ENCODE data around the gene DNAJB1.
"Not testable (repeated sequence)": the region's sequence is repeated elsewhere in the genome, so short reads cannot be mapped to it uniquely, and the experiment has no call there.

The DNAJB1 gene

DNA sequence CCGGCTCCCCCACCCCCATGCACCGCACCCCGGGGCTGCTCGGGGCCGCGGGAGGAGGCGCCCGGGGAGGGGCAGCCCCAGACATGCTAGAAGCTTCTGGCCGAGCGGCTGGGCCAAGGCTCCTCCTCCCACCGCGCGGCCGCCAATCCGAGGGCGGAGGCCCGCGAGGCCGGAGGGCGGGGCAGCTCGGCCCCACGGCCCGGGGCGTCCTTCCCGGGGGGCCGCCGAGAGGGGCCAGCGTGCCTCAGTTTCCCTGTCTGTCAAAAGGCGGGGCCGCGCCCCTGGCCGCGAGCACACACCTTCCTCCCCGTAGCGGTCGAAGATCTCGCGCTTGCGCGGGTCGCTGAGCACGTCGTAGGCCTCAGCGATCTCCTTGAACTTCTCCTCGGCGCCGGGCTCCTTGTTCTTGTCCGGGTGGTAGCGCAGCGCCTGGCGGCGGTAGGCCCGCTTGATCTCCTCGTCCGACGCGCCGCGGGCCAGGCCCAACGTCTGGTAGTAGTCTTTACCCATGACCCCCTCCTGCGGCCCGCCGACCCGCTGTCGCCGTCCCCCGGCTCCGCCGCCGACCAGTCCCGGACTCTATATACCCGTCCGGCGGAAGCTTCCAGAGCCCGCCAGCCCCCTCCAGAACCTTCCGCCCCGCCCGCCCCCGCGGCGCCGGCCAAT lies at the start of gene DNAJB1:
Gene DNAJB1 (minus strand): TSS at position 558 of the 666 bp plus-strand sequence. CDS start 48 bp downstream, at position 510.
- Histone ChIP-seq H3K4me1 (ENCODE audit: control insufficient read depth, insufficient read depth, low read length, unreplicated experiment) (peaks cover 29% of the 10 kb centered on the region), H2AFZ (ENCODE audit: low read length, unreplicated experiment) (peak within 1 kb of the TSS; percentile 68), H3K79me2 (ENCODE audit: control insufficient read depth, insufficient read depth, low read length, unreplicated experiment) (peaks cover 34% of the 10 kb centered on the region), H3K27ac (ENCODE audit: low read depth, low read length) (peak within 1 kb of the TSS; percentile 91), H3K36me3 (ENCODE audit: insufficient read depth, low read length) (peaks cover 21% of the 10 kb centered on the region), H3K4me3 (ENCODE audit: low read depth, low read length) (peak within 1 kb of the TSS; percentile 99), H3K27me3 (ENCODE audit: insufficient read depth, low read length) (no peaks in the 10 kb centered on the region)

DNA sequence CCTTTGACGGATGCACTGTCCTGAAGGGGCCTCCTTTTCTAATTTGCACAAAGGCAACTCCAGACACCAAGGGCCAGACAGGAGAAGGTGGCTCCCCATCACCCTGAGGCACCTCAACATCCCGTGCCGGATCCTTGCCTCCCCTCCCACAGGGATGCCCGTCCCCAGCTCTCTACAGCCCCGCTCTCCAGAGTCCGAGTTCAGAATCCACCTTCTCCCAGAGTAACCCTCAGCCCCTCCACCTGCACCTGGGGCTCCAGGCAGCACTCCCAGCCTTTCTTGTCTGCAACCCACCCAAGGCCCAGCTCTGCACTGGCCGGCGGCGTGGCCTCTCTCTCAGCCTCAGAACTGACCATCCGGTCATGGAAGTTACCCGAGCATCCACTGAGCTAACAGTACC lies 48.9 kb upstream of the DNAJB1 start:
- Histone ChIP-seq H2AFZ (ENCODE audit: low read length, unreplicated experiment) (no peak overlapping the region), H3K36me3 (ENCODE audit: insufficient read depth, low read length) (no peaks in the 10 kb centered on the region), H3K4me1 (ENCODE audit: control insufficient read depth, insufficient read depth, low read length, unreplicated experiment) (no peaks in the 10 kb centered on the region), H3K27ac (ENCODE audit: low read depth, low read length) (no peak overlapping the region), H3K27me3 (ENCODE audit: insufficient read depth, low read length) (no peaks in the 10 kb centered on the region), H3K79me2 (ENCODE audit: control insufficient read depth, insufficient read depth, low read length, unreplicated experiment) (peaks cover 16% of the 10 kb centered on the region), H3K4me3 (ENCODE audit: low read depth, low read length) (no peak overlapping the region)

GRCh38 chr19:14566712-14567077 lies 48.5 kb upstream of the DNAJB1 start:
- H2AFZ ChIP-seq (ENCODE audit: low read length, unreplicated experiment): no peak overlapping the region
- H3K4me1 ChIP-seq (ENCODE audit: control insufficient read depth, insufficient read depth, low read length, unreplicated experiment): no peaks in the 10 kb centered on the region
- no peaks in the 10 kb centered on the region for H3K27me3 ChIP-seq (ENCODE audit: insufficient read depth, low read length)
- H3K4me3 ChIP-seq (ENCODE audit: low read depth, low read length): no peak overlapping the region
- peaks cover 15% of the 10 kb centered on the region for H3K79me2 ChIP-seq (ENCODE audit: control insufficient read depth, insufficient read depth, low read length, unreplicated experiment)
- H3K27ac ChIP-seq (ENCODE audit: low read depth, low read length): no peak overlapping the region
- no peaks in the 10 kb centered on the region for H3K36me3 ChIP-seq (ENCODE audit: insufficient read depth, low read length)

DNA sequence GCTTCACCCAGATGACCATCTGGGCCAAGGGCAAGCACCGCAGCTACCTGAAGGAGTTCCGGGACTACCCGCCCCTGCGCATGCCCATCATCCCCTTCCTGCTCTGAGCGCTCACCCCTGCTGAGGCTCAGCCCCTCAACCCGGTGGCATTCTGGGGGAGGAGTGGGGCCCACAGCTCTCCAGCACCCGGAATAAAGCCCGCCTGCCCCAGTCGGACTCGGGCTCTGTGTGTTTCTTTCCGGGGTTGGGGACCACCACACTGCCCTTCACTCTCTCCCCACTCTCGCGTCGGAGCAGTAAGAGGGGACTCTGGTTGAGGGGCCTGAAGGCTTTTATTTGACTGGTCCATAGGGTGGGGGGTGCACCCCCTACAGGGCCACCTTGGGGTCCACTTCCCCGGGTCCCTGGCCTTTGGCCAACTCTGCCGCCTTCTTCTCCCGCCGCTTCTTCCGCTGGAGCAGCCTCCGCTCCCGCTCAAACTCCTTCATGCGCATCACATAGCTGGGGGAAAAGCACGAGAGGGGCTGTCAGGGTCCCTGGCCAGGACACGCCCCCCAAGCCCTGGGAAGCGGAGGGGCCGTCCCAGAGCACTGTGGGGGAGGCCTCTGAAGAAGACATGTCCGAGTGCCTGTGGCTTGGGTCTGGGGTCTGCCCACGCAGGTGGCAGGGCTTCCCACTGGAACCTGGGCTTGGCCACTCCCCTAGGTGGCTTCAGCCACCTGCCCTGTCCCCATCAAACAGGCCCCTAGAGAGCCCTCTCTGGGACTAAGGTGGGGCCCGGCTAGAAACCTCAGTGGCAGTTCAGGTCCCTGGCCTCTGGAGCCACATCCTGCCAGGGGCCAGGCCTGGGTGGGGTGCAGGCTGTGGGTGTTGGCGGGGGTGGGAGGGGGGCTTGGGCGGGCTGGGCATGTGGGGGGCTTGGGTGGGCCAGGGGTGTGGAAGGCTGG lies 47.8 kb upstream of the DNAJB1 start:
- Histone ChIP-seq H3K27me3 (ENCODE audit: insufficient read depth, low read length) (no peaks in the 10 kb centered on the region), H3K4me1 (ENCODE audit: control insufficient read depth, insufficient read depth, low read length, unreplicated experiment) (no peaks in the 10 kb centered on the region), H3K4me3 (ENCODE audit: low read depth, low read length) (no peak overlapping the region), H3K36me3 (ENCODE audit: insufficient read depth, low read length) (no peaks in the 10 kb centered on the region), H2AFZ (ENCODE audit: low read length, unreplicated experiment) (no peak overlapping the region), H3K79me2 (ENCODE audit: control insufficient read depth, insufficient read depth, low read length, unreplicated experiment) (peaks cover 8% of the 10 kb centered on the region), H3K27ac (ENCODE audit: low read depth, low read length) (no peak overlapping the region)

GRCh38 chr19:14565298-14565679 lies 47.1 kb upstream of the DNAJB1 start:
- H3K36me3 ChIP-seq (ENCODE audit: insufficient read depth, low read length): no peaks in the 10 kb centered on the region
- H2AFZ ChIP-seq (ENCODE audit: low read length, unreplicated experiment): no peak overlapping the region
- no peak overlapping the region for H3K4me3 ChIP-seq (ENCODE audit: low read depth, low read length)
- H3K4me1 ChIP-seq (ENCODE audit: control insufficient read depth, insufficient read depth, low read length, unreplicated experiment): peaks cover 5% of the 10 kb centered on the region
- peaks cover 8% of the 10 kb centered on the region for H3K79me2 ChIP-seq (ENCODE audit: control insufficient read depth, insufficient read depth, low read length, unreplicated experiment)
- no peaks in the 10 kb centered on the region for H3K27me3 ChIP-seq (ENCODE audit: insufficient read depth, low read length)
- H3K27ac ChIP-seq (ENCODE audit: low read depth, low read length): no peak overlapping the region

DNA sequence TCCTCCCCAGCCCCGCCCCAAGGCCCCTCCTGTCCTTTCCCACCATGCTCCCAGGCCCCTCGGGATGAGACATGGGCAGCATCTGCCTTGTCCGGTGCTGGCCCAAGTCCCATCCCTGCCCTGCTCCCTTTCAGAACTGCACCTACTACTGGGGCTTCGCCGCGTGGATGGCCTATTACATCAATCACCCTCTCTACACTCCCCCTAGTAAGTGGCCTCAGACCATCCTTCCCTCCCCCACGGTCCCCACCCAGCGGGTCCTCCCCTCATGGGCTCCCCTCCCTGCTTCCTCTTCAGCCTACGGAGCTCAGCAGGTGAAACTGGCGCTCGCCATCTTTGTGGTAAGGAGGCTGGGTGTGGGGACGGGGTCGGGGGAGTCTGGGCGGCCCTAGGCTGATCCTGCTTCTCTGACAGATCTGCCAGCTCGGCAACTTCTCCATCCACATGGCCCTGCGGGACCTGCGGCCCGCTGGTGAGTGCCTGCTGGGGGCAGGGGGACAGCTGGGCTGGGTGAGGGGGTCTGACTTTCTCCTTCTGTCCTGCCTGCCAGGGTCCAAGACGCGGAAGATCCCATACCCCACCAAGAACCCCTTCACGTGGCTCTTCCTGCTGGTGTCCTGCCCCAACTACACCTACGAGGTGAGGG lies 46.6 kb upstream of the DNAJB1 start:
- not testable (repeated sequence) for H2AFZ ChIP-seq (ENCODE audit: low read length, unreplicated experiment); H3K27ac ChIP-seq (ENCODE audit: low read depth, low read length); H3K36me3 ChIP-seq (ENCODE audit: insufficient read depth, low read length); H3K27me3 ChIP-seq (ENCODE audit: insufficient read depth, low read length); H3K4me1 ChIP-seq (ENCODE audit: control insufficient read depth, insufficient read depth, low read length, unreplicated experiment); H3K79me2 ChIP-seq (ENCODE audit: control insufficient read depth, insufficient read depth, low read length, unreplicated experiment); H3K4me3 ChIP-seq (ENCODE audit: low read depth, low read length)

DNA sequence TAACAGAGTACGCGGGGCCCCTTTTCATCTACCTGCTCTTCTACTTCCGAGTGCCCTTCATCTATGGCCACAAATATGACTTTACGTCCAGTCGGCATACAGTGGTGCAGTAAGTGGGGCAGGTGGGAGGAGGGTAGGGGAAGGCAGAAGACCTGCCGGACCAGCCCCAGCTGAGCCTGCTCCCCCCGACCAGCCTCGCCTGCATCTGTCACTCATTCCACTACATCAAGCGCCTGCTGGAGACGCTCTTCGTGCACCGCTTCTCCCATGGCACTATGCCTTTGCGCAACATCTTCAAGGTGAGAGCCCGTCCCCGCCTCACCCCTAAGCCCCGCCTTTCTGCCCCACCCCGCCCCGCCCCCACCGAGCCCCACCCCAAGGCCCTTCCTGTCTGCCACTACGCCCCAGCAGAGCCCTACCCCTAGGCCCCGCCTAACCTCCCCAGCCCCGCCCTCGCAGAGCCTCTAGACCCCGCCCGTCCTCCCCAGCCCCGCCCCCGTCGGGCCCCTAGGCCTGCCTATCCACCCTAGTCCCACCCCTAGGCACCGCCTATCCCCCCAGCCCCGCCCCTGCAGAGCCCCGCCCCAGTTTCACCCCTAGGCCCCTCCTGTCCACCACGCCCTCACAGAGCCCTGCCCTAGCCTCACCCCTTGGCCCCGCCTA lies 45.9 kb upstream of the DNAJB1 start:
- no peaks in the 10 kb centered on the region for H3K27me3 ChIP-seq (ENCODE audit: insufficient read depth, low read length)
- no peak overlapping the region for H3K4me3 ChIP-seq (ENCODE audit: low read depth, low read length)
- H3K27ac ChIP-seq (ENCODE audit: low read depth, low read length): no peak overlapping the region
- peaks cover 5% of the 10 kb centered on the region for H3K4me1 ChIP-seq (ENCODE audit: control insufficient read depth, insufficient read depth, low read length, unreplicated experiment)
- no peak overlapping the region for H2AFZ ChIP-seq (ENCODE audit: low read length, unreplicated experiment)
- H3K36me3 ChIP-seq (ENCODE audit: insufficient read depth, low read length): no peaks in the 10 kb centered on the region
- peaks cover 7% of the 10 kb centered on the region for H3K79me2 ChIP-seq (ENCODE audit: control insufficient read depth, insufficient read depth, low read length, unreplicated experiment)

- H3K79me2 ChIP-seq (ENCODE audit: control insufficient read depth, insufficient read depth, low read length, unreplicated experiment): peaks cover 7% of the 10 kb centered on the region
- no peak overlapping the region for H3K27ac ChIP-seq (ENCODE audit: low read depth, low read length)
- no peaks in the 10 kb centered on the region for H3K36me3 ChIP-seq (ENCODE audit: insufficient read depth, low read length)
- no peak overlapping the region for H2AFZ ChIP-seq (ENCODE audit: low read length, unreplicated experiment)
- H3K27me3 ChIP-seq (ENCODE audit: insufficient read depth, low read length): no peaks in the 10 kb centered on the region
- peaks cover 5% of the 10 kb centered on the region for H3K4me1 ChIP-seq (ENCODE audit: control insufficient read depth, insufficient read depth, low read length, unreplicated experiment)
- no peak overlapping the region for H3K4me3 ChIP-seq (ENCODE audit: low read depth, low read length)
Measured at GRCh38 chr19:14563590-14563926, 45.4 kb upstream of the DNAJB1 start.

DNA sequence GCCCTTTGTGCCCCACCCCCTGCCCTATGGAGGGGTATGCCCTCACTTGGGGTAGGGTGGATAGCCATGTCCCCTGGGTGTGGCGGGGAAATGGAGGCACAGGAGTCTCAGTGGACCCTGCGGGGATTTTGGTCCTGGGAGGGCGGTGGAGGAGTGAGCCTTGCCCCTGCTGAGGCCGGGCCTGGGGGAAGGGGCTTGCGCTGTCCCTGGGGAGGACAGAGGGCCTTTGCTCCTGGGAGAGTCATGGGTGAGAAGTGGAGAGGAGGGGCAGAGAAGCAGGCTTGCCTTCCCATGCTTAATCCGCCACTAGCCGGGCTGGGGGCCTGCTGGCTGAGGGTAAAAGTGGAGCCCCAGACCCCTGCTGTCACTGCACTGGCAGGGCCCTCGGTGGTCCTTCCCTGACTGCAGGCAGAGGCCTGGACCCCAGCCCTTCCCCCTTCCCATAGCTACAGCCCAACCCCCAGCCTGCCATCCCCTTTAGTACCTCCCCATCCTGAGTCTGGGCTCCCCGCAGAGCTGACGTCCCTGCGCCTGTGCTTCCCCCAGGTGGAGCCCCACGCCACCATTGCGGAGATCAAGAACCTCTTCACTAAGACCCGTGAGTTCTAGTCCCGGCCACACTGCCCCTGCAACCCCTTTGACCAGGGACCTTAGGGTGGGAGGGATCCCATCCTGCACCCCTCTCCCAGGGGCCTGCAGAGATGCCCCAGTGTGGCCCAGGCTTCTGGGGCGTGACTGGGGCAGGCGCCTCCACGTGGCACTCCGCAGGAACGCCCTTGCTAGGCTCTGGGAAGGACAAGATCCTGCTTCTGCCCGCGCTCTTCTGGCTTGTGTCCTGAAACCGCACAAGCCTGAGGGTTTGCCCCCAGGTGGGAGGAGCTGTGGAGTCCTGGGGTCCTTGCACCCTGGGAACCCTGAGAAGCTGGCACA lies 44.7 kb upstream of the DNAJB1 start:
- Histone ChIP-seq H3K4me1 (ENCODE audit: control insufficient read depth, insufficient read depth, low read length, unreplicated experiment) (peaks cover 5% of the 10 kb centered on the region), H3K27ac (ENCODE audit: low read depth, low read length) (no peak overlapping the region), H3K36me3 (ENCODE audit: insufficient read depth, low read length) (no peaks in the 10 kb centered on the region), H2AFZ (ENCODE audit: low read length, unreplicated experiment) (no peak overlapping the region), H3K27me3 (ENCODE audit: insufficient read depth, low read length) (no peaks in the 10 kb centered on the region), H3K79me2 (ENCODE audit: control insufficient read depth, insufficient read depth, low read length, unreplicated experiment) (peaks cover 7% of the 10 kb centered on the region), H3K4me3 (ENCODE audit: low read depth, low read length) (no peak overlapping the region)
